HAP-1 (cell line): ENCODE measurements around the gene SLC22A12.
"Not testable (repeated sequence)": the region's sequence is repeated elsewhere in the genome, so short reads cannot be mapped to it uniquely, and the experiment has no call there.

Experiments
- DNase-seq, 2 experiments: peaks; one replicate each; pipeline ENCODE4 v3.0.0-alpha.2; 2016 to 2020; ENCODE audit warnings: low spot score in 2 of 2
- H3K27me3 ChIP-seq: fragments of 250-450 bp; sonication (Bioruptor Pico); 2 replicates; pipeline ENCODE4 v1.5.1; 2020; ENCODE audit warnings: low read depth, mild to moderate bottlenecking, moderate library complexity
- H3K36me3 ChIP-seq: fragments of 250-450 bp; sonication (Bioruptor Pico); replicated peaks from 2 replicates; pipeline ENCODE4 v1.5.1; 2020; ENCODE audit warnings: mild to moderate bottlenecking
- H3K4me1 ChIP-seq: fragments of 250-450 bp; sonication (Bioruptor Pico); 2 replicates; pipeline ENCODE4 v1.5.1; 2020; ENCODE audit warnings: mild to moderate bottlenecking
- H3K4me3 ChIP-seq: fragments of 250-450 bp; sonication (Bioruptor Pico); 2 replicates; pipeline ENCODE4 v1.5.1; 2020; ENCODE audit warnings: mild to moderate bottlenecking, moderate library complexity
- H3K9me3 ChIP-seq: fragments of 250-450 bp; sonication (Bioruptor Pico); 2 replicates; pipeline ENCODE4 v1.5.1; 2020; ENCODE audit warnings: mild to moderate bottlenecking, moderate library complexity
- in situ Hi-C: fragments of 300-500 bp; cut with MboI; formaldehyde crosslinking; loops from 3 replicates; pipeline ENCODE4 v1.14.3; 2020; ENCODE audit warnings: low sequenced_read_pairs, inconsistent platforms, mixed read lengths

SLC22A12 gene

GRCh38 chr11:64558869-64559268 is 32.2 kb upstream of the SLC22A12 start:
- DNase-seq, result no peak

GRCh38 chr11:64559351-64560138 is 31.5 kb upstream of the SLC22A12 start:
- H3K36me3 ChIP-seq, result no peaks in the 10 kb centered on the region
- no peaks in the 10 kb centered on the region for H3K27me3 ChIP-seq
- H3K4me1 ChIP-seq, result peaks cover 12% of the 10 kb centered on the region
- DNase-seq, result no peak
- H3K4me3 ChIP-seq, result no peak overlapping the region
- in situ Hi-C loops, result no loop called here
- H3K9me3 ChIP-seq, result no peaks in the 10 kb centered on the region

More at GRCh38 chr11:64558869-64559268, 32.2 kb upstream of the SLC22A12 start:
- Histone ChIP-seq H3K27me3 (no peaks in the 10 kb centered on the region), H3K4me1 (peaks cover 12% of the 10 kb centered on the region), H3K4me3 (no peak overlapping the region), H3K36me3 (no peaks in the 10 kb centered on the region), H3K9me3 (no peaks in the 10 kb centered on the region)
- in situ Hi-C loops, result no loop called here

GRCh38 chr11:64560139-64560771 is 30.8 kb upstream of the SLC22A12 start:
- DNase-seq, result no peak
- Histone ChIP-seq H3K4me3 (no peak overlapping the region), H3K9me3 (no peaks in the 10 kb centered on the region), H3K4me1 (peaks cover 12% of the 10 kb centered on the region), H3K36me3 (no peaks in the 10 kb centered on the region), H3K27me3 (no peaks in the 10 kb centered on the region)
- in situ Hi-C loops, result no loop called here

- Histone ChIP-seq H3K4me1 (peaks cover 16% of the 10 kb centered on the region), H3K36me3 (no peaks in the 10 kb centered on the region), H3K4me3 (no peak overlapping the region), H3K27me3 (no peaks in the 10 kb centered on the region), H3K9me3 (no peaks in the 10 kb centered on the region)
- in situ Hi-C loops, result no loop called here
- no peak for DNase-seq
Measured at GRCh38 chr11:64560941-64561340, 30.1 kb upstream of the SLC22A12 start.

GRCh38 chr11:64561429-64561828 is 29.6 kb upstream of the SLC22A12 start:
- in situ Hi-C loops, H3K4me3 ChIP-seq, H3K27me3 ChIP-seq, DNase-seq, H3K9me3 ChIP-seq, H3K36me3 ChIP-seq: not testable (repeated sequence)
- H3K4me1 ChIP-seq, result peaks cover 19% of the 10 kb centered on the region

- Histone ChIP-seq H3K4me3 (no peak overlapping the region), H3K9me3 (no peaks in the 10 kb centered on the region), H3K4me1 (peaks cover 25% of the 10 kb centered on the region), H3K36me3 (no peaks in the 10 kb centered on the region), H3K27me3 (no peaks in the 10 kb centered on the region)
- in situ Hi-C loops, result no loop called here
- no peak for DNase-seq
Measured at GRCh38 chr11:64561984-64562722, 28.9 kb upstream of the SLC22A12 start.

- no peak for DNase-seq
- no peak overlapping the region for H3K4me3 ChIP-seq
- H3K4me1 ChIP-seq, result peaks cover 27% of the 10 kb centered on the region
- no peaks in the 10 kb centered on the region for H3K27me3 ChIP-seq
- H3K9me3 ChIP-seq, result no peaks in the 10 kb centered on the region
- H3K36me3 ChIP-seq, result no peaks in the 10 kb centered on the region
- in situ Hi-C loops, result no loop called here
Measured at GRCh38 chr11:64562723-64563351, 28.2 kb upstream of the SLC22A12 start.

- in situ Hi-C loops, result no loop called here
- no peak for DNase-seq
- no peak overlapping the region for H3K4me3 ChIP-seq
- H3K4me1 ChIP-seq, result peaks cover 18% of the 10 kb centered on the region
- no peaks in the 10 kb centered on the region for H3K36me3 ChIP-seq
- H3K9me3 ChIP-seq, result no peaks in the 10 kb centered on the region
- no peaks in the 10 kb centered on the region for H3K27me3 ChIP-seq
Measured at GRCh38 chr11:64563966-64564365, 27.1 kb upstream of the SLC22A12 start.

GRCh38 chr11:64564419-64564818 is 26.6 kb upstream of the SLC22A12 start:
- H3K4me1 ChIP-seq, result peaks cover 18% of the 10 kb centered on the region
- no peak for DNase-seq
- in situ Hi-C loops, result no loop called here
- H3K27me3 ChIP-seq, result no peaks in the 10 kb centered on the region
- no peaks in the 10 kb centered on the region for H3K9me3 ChIP-seq
- no peak overlapping the region for H3K4me3 ChIP-seq
- no peaks in the 10 kb centered on the region for H3K36me3 ChIP-seq

- Histone ChIP-seq H3K27me3 (no peaks in the 10 kb centered on the region), H3K36me3 (no peaks in the 10 kb centered on the region), H3K4me1 (peaks cover 18% of the 10 kb centered on the region), H3K4me3 (no peak overlapping the region), H3K9me3 (no peaks in the 10 kb centered on the region)
- DNase-seq, result peak in 1 of 2 experiments; percentile 47
- in situ Hi-C loops, result no loop called here
Measured at GRCh38 chr11:64564947-64565889, 25.8 kb upstream of the SLC22A12 start.

- in situ Hi-C loops, result no loop called here
- H3K36me3 ChIP-seq, result no peaks in the 10 kb centered on the region
- H3K4me3 ChIP-seq, result peak overlapping the region; percentile 29
- H3K27me3 ChIP-seq, result no peaks in the 10 kb centered on the region
- no peaks in the 10 kb centered on the region for H3K9me3 ChIP-seq
- DNase-seq, result peak; percentile 91 to 94
- peaks cover 18% of the 10 kb centered on the region for H3K4me1 ChIP-seq
Measured at GRCh38 chr11:64566042-64566914, 24.7 kb upstream of the SLC22A12 start.
